ENCODE results near the gene GDF7.

Gene GDF7

DNA sequence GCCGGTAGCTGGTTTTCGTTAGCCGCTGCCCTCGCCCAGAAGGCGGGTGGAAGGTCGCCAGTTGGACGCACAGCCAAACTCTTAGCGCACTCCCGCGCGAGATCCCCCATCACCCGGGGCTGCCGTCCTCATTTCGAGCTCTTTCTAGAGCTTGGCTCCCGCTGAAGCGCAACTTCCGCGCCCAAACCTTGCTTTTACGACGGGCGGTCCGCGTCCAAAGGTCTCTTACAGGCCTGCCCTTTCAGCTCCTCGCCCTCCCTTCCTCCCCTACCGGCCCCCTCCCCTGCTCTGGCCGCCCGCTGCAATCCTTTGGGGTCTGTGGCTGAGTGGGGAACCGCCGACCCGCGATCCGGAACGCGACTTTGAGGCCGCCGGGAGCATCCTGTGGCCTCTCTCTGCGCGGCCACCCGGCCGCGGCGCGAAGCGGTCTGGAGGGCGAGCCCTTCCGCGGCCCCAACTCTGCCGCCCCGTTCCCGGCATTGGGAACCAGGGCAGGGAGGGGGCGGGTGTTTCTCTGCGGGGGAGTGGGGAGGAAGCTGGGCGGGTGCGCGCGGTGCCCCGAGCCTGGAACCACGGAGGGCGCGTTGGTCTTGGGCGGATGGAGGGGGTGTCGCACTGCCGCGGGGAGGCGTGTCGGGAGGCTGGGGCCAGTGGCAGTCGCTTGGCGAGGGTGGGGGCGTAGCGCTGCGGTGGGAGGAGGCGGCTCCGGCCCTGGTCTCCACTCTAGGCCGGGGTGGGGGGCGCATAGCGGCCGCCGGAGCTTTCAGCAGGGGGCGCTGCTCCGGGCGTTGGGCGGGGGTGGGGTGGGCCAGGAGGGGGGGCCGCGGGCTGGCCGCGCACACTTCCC is at the start of gene GDF7:
GDF7 (plus strand) TSS at position 841 of the 847 bp plus-strand sequence. CDS start 96 bp downstream, outside the sequence.
- DNase-seq (ENCODE audit: low spot score): no peak

- peak; percentile 13 for DNase-seq (ENCODE audit: low spot score)
Observed at GRCh38 chr2:20617892-20618467, 49.0 kb upstream of the GDF7 start.

DNA sequence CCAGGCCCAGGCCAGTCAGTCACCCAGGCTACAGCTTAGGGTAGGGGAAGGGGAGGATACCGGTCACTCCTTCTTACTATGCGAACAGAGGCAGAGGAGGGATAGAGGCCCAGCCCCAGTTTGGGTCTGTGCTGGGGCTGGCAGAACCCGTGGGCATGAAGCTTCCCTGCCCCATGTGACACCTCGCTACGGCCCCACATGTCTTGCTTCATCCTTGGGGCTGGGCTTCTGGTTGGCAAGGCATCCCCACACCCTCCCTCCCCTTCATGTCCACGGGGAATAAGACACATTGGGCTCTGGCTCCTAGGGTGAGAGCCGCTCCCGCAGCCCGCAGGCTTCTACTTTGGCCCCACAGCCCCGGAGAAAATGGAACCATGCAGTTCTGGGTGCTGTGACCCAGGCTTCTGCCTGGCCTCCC is 48.5 kb upstream of the GDF7 start:
- no peak for DNase-seq (ENCODE audit: low spot score)

DNA sequence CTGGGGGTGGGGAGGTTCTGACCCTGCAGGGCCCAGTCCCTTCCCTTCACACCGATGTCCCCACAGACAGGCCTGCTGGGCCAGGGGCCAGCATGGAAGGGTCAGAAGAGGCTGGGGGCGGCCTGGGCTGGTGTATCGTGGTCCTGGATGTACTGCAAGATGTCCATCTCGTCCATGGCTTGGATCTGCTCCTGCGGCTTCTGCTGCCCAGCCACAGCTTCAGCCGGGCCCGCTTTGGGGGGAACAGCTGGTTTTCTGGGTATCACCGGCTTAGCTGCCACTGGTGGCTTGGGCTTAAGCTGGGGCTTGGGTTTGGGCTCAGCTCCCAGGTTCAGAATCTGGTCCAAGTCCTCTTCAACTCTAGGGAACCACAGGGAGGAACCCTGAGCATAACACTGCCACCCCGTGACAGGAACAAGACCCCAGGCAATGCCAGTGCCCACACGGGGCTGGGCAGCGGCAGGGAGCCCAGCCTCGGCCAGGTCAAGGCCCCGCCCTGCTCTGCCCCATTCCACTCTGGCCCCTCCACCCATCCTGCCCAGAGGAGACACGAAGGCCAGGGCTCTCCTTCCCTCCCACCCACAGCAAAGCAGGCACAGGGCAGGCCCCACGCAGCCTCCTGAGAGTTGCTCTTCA is 47.9 kb upstream of the GDF7 start:
- DNase-seq (ENCODE audit: low spot score): no peak

DNA sequence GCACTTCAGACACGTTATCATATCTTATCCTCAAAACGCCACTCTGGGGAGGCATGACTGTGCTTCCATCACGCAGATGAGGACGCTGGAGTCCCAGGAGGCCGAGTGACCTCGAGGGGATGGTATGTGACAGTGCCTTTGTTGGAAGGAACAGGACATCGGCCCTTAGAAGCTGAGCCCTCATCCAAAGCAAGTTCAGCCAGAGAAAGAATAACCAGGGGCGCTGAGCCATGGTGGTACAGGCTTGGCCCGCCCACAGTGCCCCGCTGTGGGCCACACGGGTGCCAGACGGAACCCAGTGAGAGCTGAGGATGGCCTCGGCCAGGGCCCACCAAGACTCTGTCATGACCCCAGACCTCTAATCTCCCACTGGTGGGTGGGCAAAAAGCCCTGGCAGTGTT is 47.3 kb upstream of the GDF7 start:
- DNase-seq (ENCODE audit: low spot score): no peak

- no peak for DNase-seq (ENCODE audit: low spot score)
Observed at GRCh38 chr2:20620271-20620681, 46.7 kb upstream of the GDF7 start.

DNA sequence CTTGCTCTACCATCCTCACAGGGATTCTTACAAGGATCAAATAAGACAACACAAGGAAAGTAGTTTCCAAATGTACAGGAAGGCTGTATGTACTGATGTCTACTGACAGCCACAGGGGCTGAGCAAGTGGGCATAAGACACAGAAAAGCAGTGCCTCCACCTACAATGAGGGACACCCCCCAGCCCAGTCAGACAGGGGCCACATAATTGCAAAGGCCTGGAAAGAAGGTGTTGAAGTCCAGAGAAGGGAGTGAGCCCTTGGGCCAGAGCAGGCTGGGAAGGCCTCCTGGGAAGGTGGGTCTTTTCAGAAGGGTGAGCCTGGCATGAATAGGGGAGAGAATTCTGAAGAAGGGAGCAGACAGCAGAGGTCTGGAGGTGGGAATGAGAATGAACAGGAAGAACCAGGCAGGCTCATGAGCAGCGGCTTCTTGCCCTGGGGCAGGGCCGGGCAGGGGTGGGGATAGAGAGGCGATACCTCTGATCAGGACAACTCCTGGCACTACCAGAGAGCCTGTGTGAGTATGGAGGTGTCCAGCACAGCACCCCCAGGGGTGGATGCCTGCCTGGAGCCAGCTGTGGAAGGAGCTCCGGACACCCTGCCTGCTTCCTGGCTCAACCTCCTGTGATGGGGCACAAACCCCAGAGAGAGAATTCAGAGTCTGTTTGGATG is 46.1 kb upstream of the GDF7 start:
- no peak for DNase-seq (ENCODE audit: low spot score)

DNA sequence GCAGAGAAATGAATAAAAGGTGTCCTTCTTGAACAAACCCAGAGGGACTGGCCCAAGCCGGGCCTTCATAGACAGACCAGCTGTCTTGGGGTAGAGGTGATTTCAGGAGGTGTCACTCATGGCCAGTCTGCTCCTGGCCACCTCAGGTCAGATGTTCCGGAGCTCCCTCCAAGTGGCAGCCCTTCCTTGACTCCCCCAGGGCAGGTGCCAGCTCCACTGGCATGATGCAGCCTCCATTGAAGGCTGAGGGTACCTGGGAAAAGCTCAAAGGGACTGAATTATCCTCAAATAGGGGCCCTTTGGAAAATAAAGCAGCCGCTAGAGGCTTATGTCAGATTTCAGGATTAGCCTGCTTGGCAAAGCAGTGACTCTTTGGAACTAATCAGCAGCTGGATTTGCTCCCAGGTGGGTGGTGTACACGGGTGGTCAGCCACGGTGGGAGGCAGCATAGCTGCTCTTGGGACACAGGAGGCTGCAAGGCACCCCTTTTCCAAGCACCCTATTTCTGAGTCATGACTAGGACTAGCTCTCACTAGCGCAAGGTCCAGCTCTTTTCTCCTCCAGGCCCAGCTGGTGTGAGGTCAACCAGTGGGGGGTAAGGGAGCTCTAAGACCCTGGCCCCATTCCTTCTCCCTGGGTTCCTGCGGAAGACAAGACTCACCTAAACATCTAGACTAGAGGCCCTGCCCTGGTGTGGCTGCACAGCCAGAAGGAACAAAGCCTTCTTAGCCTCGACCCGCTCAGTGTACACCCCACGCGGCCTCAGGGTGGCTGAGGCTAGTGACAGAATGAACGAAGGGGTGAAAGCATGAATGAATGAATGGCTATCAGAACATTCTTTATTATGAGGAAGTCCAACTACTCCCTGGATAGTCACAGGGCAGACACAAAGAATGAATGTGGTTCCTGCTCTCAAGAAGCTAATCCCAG is 45.3 kb upstream of the GDF7 start:
- DNase-seq (ENCODE audit: low spot score): no peak

- DNase-seq (ENCODE audit: low spot score): no peak
Observed at GRCh38 chr2:20622296-20622686, 44.7 kb upstream of the GDF7 start.

- no peak for DNase-seq (ENCODE audit: low spot score)
Observed at GRCh38 chr2:20622731-20623130, 44.2 kb upstream of the GDF7 start.

- DNase-seq (ENCODE audit: low spot score): no peak
Observed at GRCh38 chr2:20623241-20623640, 43.7 kb upstream of the GDF7 start.

GRCh38 chr2:20623741-20624155 is 43.2 kb upstream of the GDF7 start:
- no peak for DNase-seq (ENCODE audit: low spot score)

DNA sequence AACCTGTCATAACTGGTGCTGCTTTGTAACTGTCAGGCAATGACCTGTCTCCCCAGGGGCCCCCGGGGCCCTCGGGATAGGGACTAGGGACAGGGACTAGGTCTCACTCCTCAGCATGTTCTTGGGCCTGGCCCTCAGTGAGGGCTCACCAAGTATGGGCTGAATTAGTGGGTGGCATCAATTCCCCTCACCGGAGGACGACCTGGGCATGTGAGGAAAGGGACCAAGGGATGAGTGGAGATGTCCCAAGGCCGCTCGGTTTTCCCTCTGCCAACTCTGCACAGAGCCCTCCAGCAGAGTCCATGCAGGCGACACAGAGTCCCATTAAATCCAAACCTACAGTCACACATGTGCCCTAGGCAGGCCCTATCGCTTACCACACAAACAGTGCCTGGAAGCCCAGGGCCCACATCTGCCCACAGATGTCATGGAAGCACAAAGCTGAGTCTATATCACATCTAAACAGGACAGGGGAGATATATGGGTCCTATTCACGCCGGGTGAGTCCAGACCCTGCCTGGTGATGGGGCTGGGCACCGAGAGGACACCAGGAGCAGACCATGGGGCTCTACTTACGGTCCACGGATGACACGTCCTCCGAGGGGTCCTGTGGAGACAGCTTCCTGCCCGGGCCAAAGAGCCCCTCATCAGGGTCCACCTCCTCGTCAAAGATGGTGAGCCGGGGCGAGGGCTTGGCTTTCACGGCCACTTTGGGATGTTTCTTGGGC is 42.6 kb upstream of the GDF7 start:
- DNase-seq (ENCODE audit: low spot score): no peak

DNA sequence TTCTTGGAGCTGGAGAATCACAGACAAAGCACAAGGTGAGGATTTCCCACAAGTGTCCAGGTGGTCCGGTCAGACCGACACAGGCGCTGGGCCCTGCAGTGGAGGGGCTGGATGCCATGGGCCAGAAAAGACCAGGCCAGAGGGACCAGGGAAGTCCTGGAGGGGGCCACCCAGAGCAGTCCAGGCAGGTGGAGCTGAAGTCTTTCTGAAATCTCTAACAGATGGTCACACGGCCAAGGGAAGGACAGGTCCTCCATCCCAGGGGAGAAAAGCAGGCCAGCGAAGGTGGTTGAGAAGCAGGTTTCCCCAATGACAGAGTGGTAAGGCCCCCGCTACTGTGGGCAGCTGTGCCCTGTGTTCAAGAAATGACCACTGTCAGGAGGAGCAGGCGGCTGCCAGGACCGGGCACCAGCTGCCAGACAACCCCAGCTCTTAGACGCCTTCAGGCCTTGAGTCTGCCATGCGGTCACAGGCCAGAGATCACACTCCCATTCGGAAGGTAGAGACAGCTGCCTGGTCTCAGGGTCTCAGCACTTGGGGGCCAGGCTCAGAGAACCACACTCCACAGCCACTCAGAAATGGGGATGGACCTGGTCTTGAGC is 42.0 kb upstream of the GDF7 start:
- DNase-seq (ENCODE audit: low spot score): no peak

GRCh38 chr2:20625491-20626391 is 41.2 kb upstream of the GDF7 start:
- DNase-seq (ENCODE audit: low spot score): no peak

DNA sequence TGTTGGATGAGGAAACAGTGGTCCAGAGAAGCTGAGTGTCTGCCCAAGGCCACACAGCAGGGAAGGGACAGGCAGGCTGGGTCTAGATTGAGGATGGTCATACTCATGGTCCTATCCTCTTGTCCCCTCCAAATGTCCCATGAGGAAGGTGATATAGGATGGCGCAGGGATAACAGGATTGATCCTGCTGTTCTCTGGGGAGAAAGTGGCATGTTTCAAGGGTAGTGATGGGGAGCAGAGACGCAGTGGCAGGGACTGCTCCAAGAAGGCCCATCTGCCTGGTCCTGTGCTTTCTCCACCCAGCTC is 40.6 kb upstream of the GDF7 start:
- no peak for DNase-seq (ENCODE audit: low spot score)

- DNase-seq (ENCODE audit: low spot score): no peak
Observed at GRCh38 chr2:20626698-20627513, 40.0 kb upstream of the GDF7 start.

GRCh38 chr2:20627712-20628380 is 39.1 kb upstream of the GDF7 start:
- DNase-seq (ENCODE audit: low spot score): no peak
